DMS79 treated with DMSO at 0.1 percent for 48 hours (cell line): ENCODE data around the gene LCN1.

Experiments
- DNase-seq: peaks from one replicate; lab custom pipeline; 2025; lab: John Stamatoyannopoulos, UW

The LCN1 gene

DNA sequence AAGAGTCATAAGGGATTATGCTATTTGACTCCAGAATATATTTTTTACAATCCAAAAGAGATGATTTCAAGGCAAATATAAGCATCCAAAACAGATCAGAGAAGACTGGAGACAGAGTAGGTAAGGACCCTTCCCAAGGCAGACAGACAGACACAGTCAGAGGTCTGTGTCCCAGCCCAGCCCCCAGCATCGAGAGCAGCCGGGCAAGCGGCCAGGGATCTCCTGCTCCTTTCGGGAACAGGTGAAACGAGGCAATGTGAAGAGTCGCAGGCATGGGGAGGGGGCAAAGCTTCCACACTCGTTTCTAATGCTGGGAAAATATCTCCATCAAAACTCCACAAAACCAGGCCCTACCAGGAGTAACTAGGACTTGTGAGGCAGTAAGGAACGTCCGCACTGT is 46.1 kb downstream of the LCN1 start:
- peak; percentile 82 for DNase-seq

DNA sequence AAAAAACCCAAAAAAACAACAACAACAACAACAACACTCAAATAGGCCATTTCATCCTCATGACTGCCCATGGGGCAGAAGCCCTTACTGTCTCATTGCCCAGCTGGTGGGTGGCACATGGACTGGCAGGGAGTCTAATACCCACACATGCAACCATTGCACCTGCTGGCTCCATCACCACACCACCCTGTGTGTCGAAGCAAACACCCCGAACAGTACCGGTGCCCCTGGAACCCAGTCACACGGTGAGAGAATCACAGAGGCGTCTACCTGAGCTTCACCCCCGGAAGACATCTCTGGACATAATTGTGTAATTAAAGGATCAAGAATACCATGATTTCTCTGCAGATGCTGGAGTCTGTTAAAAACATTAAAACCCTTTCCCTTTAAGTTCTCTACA is 46.8 kb downstream of the LCN1 start:
- DNase-seq = no peak

DNA sequence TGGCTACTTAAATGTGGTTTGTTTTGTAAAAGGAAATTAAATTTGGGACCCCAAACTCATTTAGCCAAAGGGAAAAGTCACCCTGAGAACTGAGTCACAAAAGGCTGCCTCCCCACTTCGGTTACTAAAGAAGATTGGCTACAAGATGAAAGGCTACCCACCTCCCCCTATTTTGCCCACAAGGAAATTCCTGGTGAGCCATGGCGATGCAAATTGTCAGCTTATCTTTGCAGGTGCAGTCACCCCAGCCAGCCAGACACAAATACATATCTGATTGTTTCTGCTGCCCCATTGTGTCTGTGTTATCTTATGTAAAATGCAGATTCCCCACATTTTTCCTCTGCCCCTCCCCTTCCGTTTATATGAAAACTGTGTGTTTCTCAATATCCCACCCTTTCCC is 49.2 kb downstream of the LCN1 start:
- DNase-seq = no peak

DNA sequence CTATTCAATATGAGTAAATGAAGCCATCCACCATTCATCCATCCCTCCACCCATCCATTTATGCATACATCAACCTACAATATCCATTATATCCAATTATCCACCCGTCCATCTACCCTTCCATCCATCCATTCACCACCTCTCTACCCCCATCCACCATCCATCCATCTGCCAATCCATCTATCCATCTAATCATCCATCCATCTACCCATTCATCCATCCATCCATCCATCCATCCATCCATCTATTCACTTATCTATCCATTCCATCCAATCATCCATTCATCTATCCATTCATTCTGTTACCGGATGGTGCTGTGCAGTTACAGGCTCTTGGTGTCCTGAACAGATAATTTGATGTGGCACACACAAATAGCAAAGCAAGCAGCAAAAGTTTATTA is 51.0 kb downstream of the LCN1 start:
- DNase-seq = no peak

DNA sequence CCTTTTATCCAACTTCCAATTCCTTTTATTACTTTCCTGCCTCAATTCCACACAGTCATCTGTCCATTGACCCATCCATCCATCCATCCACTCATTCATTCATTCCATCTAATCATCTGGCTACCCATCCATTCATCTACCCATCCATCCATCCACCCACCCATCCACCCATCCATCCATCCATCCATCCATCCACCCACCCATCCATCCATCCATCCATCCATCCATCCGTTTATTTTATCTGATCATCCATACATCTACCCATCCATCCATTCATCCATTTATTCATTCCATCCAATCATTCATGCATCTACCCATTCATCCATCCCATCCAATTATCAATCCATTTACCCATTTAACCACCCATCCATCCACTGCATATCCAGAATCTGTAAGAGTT is 51.9 kb downstream of the LCN1 start:
- DNase-seq = no peak

DNA sequence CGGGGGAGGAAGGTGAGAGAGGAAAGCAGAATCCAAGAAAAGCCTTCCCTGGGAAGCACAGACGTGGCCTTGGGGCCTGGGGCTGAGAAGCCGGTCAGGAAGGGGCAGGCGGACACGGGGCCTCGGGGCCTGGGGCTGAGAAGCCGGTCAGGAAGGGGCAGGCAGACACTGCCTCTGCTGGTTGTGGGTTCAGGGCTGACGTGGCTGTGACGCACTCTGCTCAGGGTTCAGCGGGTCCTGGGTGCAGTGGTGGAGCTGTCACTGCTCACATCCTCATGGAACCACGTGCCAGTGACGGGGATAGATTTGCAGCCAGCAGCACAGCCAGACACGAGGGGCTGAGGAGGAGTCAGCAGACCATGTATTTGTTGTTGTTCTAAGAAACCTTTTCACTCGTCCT is 53.1 kb downstream of the LCN1 start:
- DNase-seq = no peak

DNA sequence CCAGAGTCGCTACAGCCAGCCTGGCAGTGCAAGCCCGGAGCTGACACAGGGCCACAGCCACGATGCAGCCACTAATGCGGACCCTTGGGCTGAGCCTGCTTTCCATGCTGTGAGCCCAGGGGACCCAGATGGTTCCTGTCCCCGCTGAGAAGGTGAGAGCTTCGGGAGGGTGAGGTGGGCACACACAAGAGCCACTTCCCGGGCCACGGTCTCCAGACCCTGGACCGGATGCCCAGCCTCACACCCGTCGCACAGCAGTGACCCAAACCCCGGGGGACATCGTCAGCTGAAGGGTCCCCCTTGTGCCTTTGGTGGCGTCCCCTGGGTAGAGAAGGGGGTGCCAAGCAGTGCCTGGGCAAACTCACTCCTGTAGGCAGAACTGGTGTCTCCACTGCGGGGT is 53.7 kb downstream of the LCN1 start:
- DNase-seq = no peak
